ENCODE results near the gene SCN5A. TPM values are rescaled to one million over a fixed set of nuclear protein-coding genes. Genes with fewer than 3 reads are reported as not detected.
"Not testable (repeated sequence)": the region's sequence is repeated elsewhere in the genome, so short reads cannot be mapped to it uniquely, and the experiment has no call there.

SCN5A gene
- polyA plus RNA-seq, 1 experiment = 0.74 TPM

DNA sequence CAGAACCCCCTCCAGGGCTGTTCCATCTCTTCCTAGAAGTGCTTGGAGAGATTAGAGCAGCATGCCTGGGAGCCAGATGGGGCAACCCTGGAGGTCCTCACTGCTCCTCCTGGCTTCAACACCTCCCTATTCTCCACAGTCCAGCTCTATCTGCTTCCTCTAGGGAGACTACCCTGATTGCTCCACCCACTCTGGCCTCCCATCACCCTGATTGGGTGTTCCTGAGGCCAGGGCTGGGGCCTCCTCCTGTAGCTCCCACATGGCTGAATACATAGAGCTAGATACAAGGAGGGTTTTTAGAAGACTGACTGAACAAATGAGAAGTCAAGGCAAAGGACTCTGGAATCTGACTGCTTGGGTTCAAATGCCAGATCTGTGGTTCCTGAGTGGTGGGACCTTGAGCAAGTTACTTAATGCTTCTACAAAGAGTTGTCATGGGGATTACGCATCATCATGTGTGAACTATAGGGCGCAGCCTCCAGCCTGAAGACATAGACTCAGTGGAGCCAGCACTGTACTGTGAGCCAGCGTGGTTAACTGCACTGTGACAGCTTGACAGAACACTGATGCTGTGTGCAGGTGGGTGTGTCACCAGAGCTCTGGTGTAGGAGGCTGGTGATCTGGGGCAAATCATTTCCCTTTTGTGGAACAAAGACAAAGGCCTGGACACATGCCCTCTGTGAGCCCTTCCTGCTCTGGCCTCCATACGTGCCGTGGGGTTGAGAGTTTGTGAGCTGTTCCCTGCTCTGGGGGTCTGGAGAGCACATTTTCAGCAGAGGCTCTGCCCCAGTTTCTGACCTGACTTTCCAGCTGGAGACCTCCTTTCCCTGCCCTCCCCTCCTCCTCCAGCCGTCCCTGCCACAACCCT is 74.8 kb downstream of the SCN5A start:
- Histone ChIP-seq H3K27me3 (ENCODE audit: control insufficient read depth, insufficient read depth, low read length) (no peaks in the 10 kb centered on the region), H3K4me3 (ENCODE audit: low read depth, low read length) (no peak overlapping the region), H3K36me3 (ENCODE audit: control insufficient read depth, insufficient read depth, low read length) (no peaks in the 10 kb centered on the region)
- ChIA-PET CTCF (no interaction called here), POLR2A (no interaction called here)
- DNase-seq (ENCODE audit: low read depth) = no peak
- TF ChIP-seq, protein P1, sequence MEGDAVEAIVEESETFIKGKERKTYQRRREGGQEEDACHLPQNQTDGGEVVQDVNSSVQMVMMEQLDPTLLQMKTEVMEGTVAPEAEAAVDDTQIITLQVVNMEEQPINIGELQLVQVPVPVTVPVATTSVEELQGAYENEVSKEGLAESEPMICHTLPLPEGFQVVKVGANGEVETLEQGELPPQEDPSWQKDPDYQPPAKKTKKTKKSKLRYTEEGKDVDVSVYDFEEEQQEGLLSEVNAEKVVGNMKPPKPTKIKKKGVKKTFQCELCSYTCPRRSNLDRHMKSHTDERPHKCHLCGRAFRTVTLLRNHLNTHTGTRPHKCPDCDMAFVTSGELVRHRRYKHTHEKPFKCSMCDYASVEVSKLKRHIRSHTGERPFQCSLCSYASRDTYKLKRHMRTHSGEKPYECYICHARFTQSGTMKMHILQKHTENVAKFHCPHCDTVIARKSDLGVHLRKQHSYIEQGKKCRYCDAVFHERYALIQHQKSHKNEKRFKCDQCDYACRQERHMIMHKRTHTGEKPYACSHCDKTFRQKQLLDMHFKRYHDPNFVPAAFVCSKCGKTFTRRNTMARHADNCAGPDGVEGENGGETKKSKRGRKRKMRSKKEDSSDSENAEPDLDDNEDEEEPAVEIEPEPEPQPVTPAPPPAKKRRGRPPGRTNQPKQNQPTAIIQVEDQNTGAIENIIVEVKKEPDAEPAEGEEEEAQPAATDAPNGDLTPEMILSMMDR (IDR thresholded peaks at IDR 0.05; ENCODE audit: insufficient read depth, low read depth, low read length) = no peak

DNA sequence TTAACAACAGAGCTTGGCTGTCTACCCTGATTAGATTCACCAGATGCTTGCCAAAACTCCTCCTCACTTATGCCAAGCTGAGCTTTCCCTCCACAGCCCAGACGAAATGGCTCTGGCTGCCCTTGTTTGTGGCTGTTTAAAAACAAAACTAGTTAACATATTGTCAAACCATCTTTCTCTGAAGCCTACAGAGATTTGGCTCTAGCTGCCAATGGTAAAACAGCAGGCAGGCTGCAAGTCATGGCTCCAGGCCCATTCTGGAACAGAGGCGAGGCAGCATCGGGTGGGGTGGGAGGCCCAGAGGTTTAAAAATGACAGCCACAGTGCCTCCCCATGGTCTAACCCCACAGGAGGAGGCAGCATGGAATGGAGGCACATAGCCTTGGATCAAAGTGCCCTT is 75.9 kb downstream of the SCN5A start:
- CTCF ChIA-PET = no interaction called here

DNA sequence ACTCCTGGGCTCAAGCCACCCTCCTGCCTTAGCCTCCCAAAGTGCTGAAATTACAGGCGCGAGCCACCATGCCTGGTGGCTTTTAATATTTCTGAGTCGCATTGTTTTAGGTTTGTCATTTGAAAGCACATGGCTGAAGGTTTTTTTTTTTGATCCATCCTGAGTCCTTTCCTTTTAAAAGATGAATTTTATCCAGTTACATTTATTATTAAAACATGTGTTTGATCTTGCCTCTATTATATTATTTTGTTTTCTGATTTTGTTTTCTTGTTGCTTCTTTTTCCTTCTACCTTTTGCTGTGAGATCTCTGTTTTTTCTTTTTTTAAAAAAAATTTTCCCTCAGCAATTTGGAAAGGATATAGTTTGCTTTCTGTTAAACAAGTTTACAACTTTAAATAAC is 76.4 kb downstream of the SCN5A start:
- H3K4me3 ChIP-seq (ENCODE audit: low read depth, low read length) = no peak overlapping the region
- no peaks in the 10 kb centered on the region for H3K27me3 ChIP-seq (ENCODE audit: control insufficient read depth, insufficient read depth, low read length)
- ChIA-PET POLR2A (no interaction called here), CTCF (no interaction called here)
- DNase-seq (ENCODE audit: low read depth) = no peak
- no peaks in the 10 kb centered on the region for H3K36me3 ChIP-seq (ENCODE audit: control insufficient read depth, insufficient read depth, low read length)
- TF ChIP-seq, protein P1 (IDR thresholded peaks at IDR 0.05; ENCODE audit: insufficient read depth, low read depth, low read length) = no peak

More for the DNA sequence above, 75.9 kb downstream of the SCN5A start:
- no peak for DNase-seq (ENCODE audit: low read depth)
- POLR2A ChIA-PET = no interaction called here
- Histone ChIP-seq H3K27me3 (ENCODE audit: control insufficient read depth, insufficient read depth, low read length) (no peaks in the 10 kb centered on the region), H3K36me3 (ENCODE audit: control insufficient read depth, insufficient read depth, low read length) (no peaks in the 10 kb centered on the region), H3K4me3 (ENCODE audit: low read depth, low read length) (no peak overlapping the region)
- TF ChIP-seq, protein P1 (IDR thresholded peaks at IDR 0.05; ENCODE audit: insufficient read depth, low read depth, low read length) = no peak

DNA sequence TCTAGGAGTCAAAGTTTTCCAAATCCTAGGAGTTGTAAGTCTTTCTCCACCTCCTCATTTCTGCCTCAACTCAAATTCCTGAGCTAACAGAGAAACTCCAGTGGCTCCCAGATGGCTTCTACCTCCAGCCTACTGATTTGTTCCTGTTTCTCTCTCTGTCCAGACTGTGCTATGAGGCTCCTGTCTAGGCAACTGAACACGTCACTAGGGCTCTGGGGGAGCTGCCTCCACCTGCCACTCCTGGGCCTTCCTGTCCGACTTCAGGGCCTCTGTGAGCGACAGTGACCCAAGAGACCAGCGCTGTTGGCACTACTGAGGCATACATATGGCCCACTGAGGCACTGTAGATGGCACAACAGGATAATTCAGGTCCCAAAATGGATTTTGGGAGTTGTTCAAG is 82.0 kb downstream of the SCN5A start:
- ChIA-PET CTCF (no interaction called here), POLR2A (no interaction called here)
- Histone ChIP-seq H3K4me3 (ENCODE audit: low read depth, low read length) (no peak overlapping the region), H3K36me3 (ENCODE audit: control insufficient read depth, insufficient read depth, low read length) (no peaks in the 10 kb centered on the region), H3K27me3 (ENCODE audit: control insufficient read depth, insufficient read depth, low read length) (no peaks in the 10 kb centered on the region)
- no peak for DNase-seq (ENCODE audit: low read depth)
- TF ChIP-seq, protein P1 (IDR thresholded peaks at IDR 0.05; ENCODE audit: insufficient read depth, low read depth, low read length) = no peak

DNA sequence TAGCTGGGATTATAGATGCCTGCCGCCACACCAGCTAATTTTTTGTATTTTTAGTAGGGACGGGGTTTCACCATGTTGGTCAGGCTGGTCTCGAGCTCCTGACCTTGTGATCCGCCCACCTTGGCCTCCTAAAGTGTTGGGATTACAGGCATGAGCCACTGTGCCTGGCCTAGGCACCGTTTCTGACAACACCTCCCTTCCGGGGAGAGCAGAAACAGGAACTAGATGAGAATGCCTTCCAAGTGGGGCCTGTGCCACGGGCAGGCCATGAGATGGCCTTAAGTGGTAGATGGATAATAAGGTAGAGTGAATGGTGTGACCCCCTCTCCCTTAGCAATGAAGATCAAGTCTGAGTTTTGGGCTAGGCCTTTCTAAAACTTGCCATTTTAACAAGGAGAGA is 82.7 kb downstream of the SCN5A start:
- CTCF ChIA-PET; H3K36me3 ChIP-seq (ENCODE audit: control insufficient read depth, insufficient read depth, low read length); H3K4me3 ChIP-seq (ENCODE audit: low read depth, low read length); POLR2A ChIA-PET; H3K27me3 ChIP-seq (ENCODE audit: control insufficient read depth, insufficient read depth, low read length); DNase-seq (ENCODE audit: low read depth): not testable (repeated sequence)

DNA sequence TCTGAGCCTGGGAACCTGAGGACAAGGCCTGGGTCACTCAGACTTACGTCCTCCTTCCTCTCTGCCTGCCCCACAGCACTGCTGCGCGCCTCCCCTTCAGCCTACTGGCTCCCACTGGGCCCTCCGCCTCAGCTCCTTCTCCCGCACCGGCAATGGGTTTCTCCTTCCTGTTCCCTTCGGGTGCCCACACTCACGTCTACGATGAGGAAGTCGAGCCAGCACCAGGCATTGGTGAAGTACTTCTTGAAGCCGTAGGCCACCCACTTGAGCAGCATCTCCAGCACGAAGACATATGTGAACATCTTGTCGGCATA is 83.3 kb downstream of the SCN5A start:
- ChIA-PET POLR2A (no interaction called here), CTCF (no interaction called here)
- Histone ChIP-seq H3K4me3 (ENCODE audit: low read depth, low read length) (no peak overlapping the region), H3K36me3 (ENCODE audit: control insufficient read depth, insufficient read depth, low read length) (no peaks in the 10 kb centered on the region), H3K27me3 (ENCODE audit: control insufficient read depth, insufficient read depth, low read length) (no peaks in the 10 kb centered on the region)
- TF ChIP-seq, protein P1 (IDR thresholded peaks at IDR 0.05; ENCODE audit: insufficient read depth, low read depth, low read length) = no peak
- no peak for DNase-seq (ENCODE audit: low read depth)
